ENCODE data around the gene FRRS1L. TPM values are rescaled to one million over a fixed set of nuclear protein-coding genes. Genes with fewer than 3 reads are reported as not detected.

The FRRS1L gene
- total and polyA plus RNA-seq, 2 donors (not counting 1 experiment from before 2014, with no cell fraction given): not detected

DNA sequence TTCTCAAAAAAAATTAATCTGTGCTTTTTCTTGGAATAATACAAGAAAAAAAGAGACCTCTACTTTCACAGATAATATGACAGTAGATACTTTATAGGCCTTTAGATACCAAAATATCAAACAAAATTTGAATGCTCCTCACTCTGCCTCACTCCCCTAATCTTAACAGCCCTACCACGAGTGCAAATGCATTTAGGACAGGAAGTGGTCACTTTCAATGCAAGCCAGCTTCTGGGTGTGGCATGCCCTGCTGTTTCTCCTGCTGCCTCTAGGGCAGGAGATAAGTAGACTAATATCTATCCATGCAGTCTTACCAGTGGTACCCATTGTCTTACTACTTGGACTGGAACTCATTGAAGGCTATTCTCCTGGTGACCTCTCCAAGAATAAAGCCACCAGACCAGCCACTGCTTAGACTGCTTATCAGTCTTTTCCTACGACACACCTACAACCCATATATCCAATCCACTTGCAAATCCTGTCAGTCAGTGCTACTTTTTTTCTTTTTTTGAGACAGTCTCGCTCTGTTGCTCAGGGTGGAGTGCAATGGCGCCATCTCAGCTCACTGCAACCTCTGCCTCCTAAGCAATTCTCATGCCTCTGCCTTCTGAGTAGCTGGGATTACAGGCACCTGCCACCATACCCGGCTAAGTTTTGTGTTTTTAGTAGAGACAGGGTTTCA is 23.0 kb downstream of the FRRS1L start:
- Mint-ChIP-seq H3K4me3 (no peak overlapping the region), H3K27me3 (peaks cover 16% of the 10 kb centered on the region), H3K9me3 (ENCODE audit: insufficient read depth) (no peaks in the 10 kb centered on the region), H3K27ac (no peak overlapping the region), H3K4me1 (peaks cover 1% of the 10 kb centered on the region)
- Histone ChIP-seq H3K79me2 (ENCODE audit: control insufficient read depth, insufficient read depth, low read length) (no peaks in the 10 kb centered on the region), H3K4me1 (ENCODE audit: control insufficient read depth in 2 of 2, insufficient read depth in 2 of 2, low read length in 2 of 2) (no peaks in the 10 kb centered on the region), H3K9me3 (ENCODE audit: control extremely low read depth in 1 of 3, control insufficient read depth in 2 of 3, insufficient read depth in 1 of 3, low read length in 2 of 3) (no peaks in the 10 kb centered on the region), H3K9ac (ENCODE audit: low read length) (no peak overlapping the region), H4K20me1 (ENCODE audit: control insufficient read depth, insufficient read depth, low read length, poor library complexity, severe bottlenecking) (no peaks in the 10 kb centered on the region), H3K27me3 (replicated peaks in 1 of 4; ENCODE audit: control extremely low read depth in 1 of 4, control insufficient read depth in 3 of 4, insufficient read depth in 4 of 4, low read length in 3 of 4) (peaks cover 0 to 2% (median 0%) of the 10 kb centered on the region in 4 experiments), H3K4me2 (replicated peaks; ENCODE audit: low read depth, low read length, poor library complexity, severe bottlenecking) (no peak overlapping the region), H2AFZ (ENCODE audit: insufficient read depth, low read depth, low read length, poor library complexity, severe bottlenecking) (no peak overlapping the region), H3K27ac (ENCODE audit: low read length in 2 of 2) (no peak overlapping the region), H3K36me3 (replicated peaks in 1 of 2; ENCODE audit: control extremely low read depth in 1 of 2, control insufficient read depth in 1 of 2, extremely low read depth in 1 of 2, insufficient read depth in 2 of 2, low read length in 1 of 2) (no peaks in the 10 kb centered on the region), H3K4me3 (ENCODE audit: control extremely low read depth in 1 of 5, extremely low read depth in 1 of 5, insufficient read depth in 1 of 5, low read depth in 2 of 5, low read length in 4 of 5) (no peak overlapping the region)
- ChIA-PET CTCF (no interaction called here), POLR2A (no interaction called here)
- ATAC-seq (ENCODE audit: low read depth) (no peak), DNase-seq (no peak)
- intact Hi-C loops (cut with micrococcal nuclease): no loop called here
- 94% methylated on average over 4 of the region's 5 CpGs for WGBS (ENCODE audit: insufficient coverage)
- TF ChIP-seq EZH2 (IDR thresholded peaks at IDR 0.05; ENCODE audit: borderline replicate concordance, insufficient read depth, low read depth, low read length, poor library complexity, severe bottlenecking): no peak
- TF ChIP-seq, protein P1, sequence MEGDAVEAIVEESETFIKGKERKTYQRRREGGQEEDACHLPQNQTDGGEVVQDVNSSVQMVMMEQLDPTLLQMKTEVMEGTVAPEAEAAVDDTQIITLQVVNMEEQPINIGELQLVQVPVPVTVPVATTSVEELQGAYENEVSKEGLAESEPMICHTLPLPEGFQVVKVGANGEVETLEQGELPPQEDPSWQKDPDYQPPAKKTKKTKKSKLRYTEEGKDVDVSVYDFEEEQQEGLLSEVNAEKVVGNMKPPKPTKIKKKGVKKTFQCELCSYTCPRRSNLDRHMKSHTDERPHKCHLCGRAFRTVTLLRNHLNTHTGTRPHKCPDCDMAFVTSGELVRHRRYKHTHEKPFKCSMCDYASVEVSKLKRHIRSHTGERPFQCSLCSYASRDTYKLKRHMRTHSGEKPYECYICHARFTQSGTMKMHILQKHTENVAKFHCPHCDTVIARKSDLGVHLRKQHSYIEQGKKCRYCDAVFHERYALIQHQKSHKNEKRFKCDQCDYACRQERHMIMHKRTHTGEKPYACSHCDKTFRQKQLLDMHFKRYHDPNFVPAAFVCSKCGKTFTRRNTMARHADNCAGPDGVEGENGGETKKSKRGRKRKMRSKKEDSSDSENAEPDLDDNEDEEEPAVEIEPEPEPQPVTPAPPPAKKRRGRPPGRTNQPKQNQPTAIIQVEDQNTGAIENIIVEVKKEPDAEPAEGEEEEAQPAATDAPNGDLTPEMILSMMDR (IDR thresholded peaks at IDR 0.05): no peak

GRCh38 chr9:109141375-109141774 is 25.7 kb downstream of the FRRS1L start:
- Histone ChIP-seq H3K79me2 (ENCODE audit: control insufficient read depth, insufficient read depth, low read length) (no peaks in the 10 kb centered on the region), H2AFZ (ENCODE audit: insufficient read depth, low read depth, low read length, poor library complexity, severe bottlenecking) (no peak overlapping the region), H3K4me3 (ENCODE audit: control extremely low read depth in 1 of 5, extremely low read depth in 1 of 5, insufficient read depth in 1 of 5, low read depth in 2 of 5, low read length in 4 of 5) (no peak overlapping the region), H3K4me1 (ENCODE audit: control insufficient read depth in 2 of 2, insufficient read depth in 2 of 2, low read length in 2 of 2) (no peaks in the 10 kb centered on the region), H3K9me3 (ENCODE audit: control extremely low read depth in 1 of 3, control insufficient read depth in 2 of 3, insufficient read depth in 1 of 3, low read length in 2 of 3) (no peaks in the 10 kb centered on the region), H3K4me2 (replicated peaks; ENCODE audit: low read depth, low read length, poor library complexity, severe bottlenecking) (no peak overlapping the region), H3K27ac (ENCODE audit: low read length in 2 of 2) (no peak overlapping the region), H4K20me1 (ENCODE audit: control insufficient read depth, insufficient read depth, low read length, poor library complexity, severe bottlenecking) (no peaks in the 10 kb centered on the region), H3K36me3 (replicated peaks in 1 of 2; ENCODE audit: control extremely low read depth in 1 of 2, control insufficient read depth in 1 of 2, extremely low read depth in 1 of 2, insufficient read depth in 2 of 2, low read length in 1 of 2) (no peaks in the 10 kb centered on the region), H3K9ac (ENCODE audit: low read length) (no peak overlapping the region), H3K27me3 (replicated peaks in 1 of 4; ENCODE audit: control extremely low read depth in 1 of 4, control insufficient read depth in 3 of 4, insufficient read depth in 4 of 4, low read length in 3 of 4) (no peaks in the 10 kb centered on the region)
- no peak for DNase-seq
- H3K4me1 Mint-ChIP-seq: peaks cover 1% of the 10 kb centered on the region
- ATAC-seq (ENCODE audit: low read depth): no peak
- CTCF ChIA-PET: no interaction called here
- no peaks in the 10 kb centered on the region for H3K9me3 Mint-ChIP-seq (ENCODE audit: insufficient read depth)
- H3K4me3 Mint-ChIP-seq: no peak overlapping the region
- WGBS (ENCODE audit: insufficient coverage): 88% methylated on average over 3 of the region's 5 CpGs
- no peak overlapping the region for H3K27ac Mint-ChIP-seq
- TF ChIP-seq, protein P1 (IDR thresholded peaks at IDR 0.05): no peak
- TF ChIP-seq EZH2 (IDR thresholded peaks at IDR 0.05; ENCODE audit: borderline replicate concordance, insufficient read depth, low read depth, low read length, poor library complexity, severe bottlenecking): no peak
- POLR2A ChIA-PET: no interaction called here
- H3K27me3 Mint-ChIP-seq: peaks cover 24% of the 10 kb centered on the region
- intact Hi-C loops (cut with micrococcal nuclease): no loop called here

Measured in B cell (primary cell).